Measurements from ENCODE around the gene FAM3A. TPM values are rescaled to one million over a fixed set of nuclear protein-coding genes. Genes with fewer than 3 reads are reported as not detected.

The FAM3A gene
- total and polyA plus RNA-seq, 9 of the 15 experiments (the other 6 are each of a cell fraction or from before 2014, with no cell fraction given), result 0.75 to 70.6 (median 27.0) TPM

- no peak for TF ChIP-seq E2F6 (IDR thresholded peaks at IDR 0.05; ENCODE audit: borderline replicate concordance in 1 of 2, extremely low read depth in 1 of 2, insufficient read depth in 1 of 2, insufficient read length in 1 of 2, low read depth in 1 of 2, low read length in 1 of 2, poor library complexity in 1 of 2, severe bottlenecking in 1 of 2)
- TF ChIP-seq TEAD2 (tag; IDR thresholded peaks at IDR 0.05), result no peak
- peak; percentile 56 for TF ChIP-seq SMAD4 (CRISPR knock-in tag; conservative IDR thresholded peaks at IDR 0.05)
- TF ChIP-seq CCAR2 (IDR thresholded peaks at IDR 0.05; ENCODE audit: low read depth, low read length), result no peak
- no peak for TF ChIP-seq U2AF2 (optimal IDR thresholded peaks at IDR 0.05; ENCODE audit: low read depth, low read length)
- no peak for TF ChIP-seq SIX5 (IDR thresholded peaks at IDR 0.05; ENCODE audit: borderline replicate concordance in 1 of 2, insufficient read depth in 1 of 2, low read depth in 1 of 2, low read length in 2 of 2)
- TF ChIP-seq ADNP (tag; IDR thresholded peaks at IDR 0.05), result 0 out of 2 replicates have a peak, but pooled peaks have one; percentile 21
- TF ChIP-seq PTBP1 (IDR thresholded peaks at IDR 0.05; ENCODE audit: low read depth, low read length), result no peak
- TF ChIP-seq ZNF592 (IDR thresholded peaks at IDR 0.05), result peak; percentile 79
- no peak for TF ChIP-seq LARP7 (IDR thresholded peaks at IDR 0.05)
- no peak for TF ChIP-seq ZNF740 (CRISPR knock-in tag; IDR thresholded peaks at IDR 0.05)
- 0 out of 4 replicates have a peak, but pooled peaks of 1 of the 2 experiments have one; percentile 34 for TF ChIP-seq ZNF740 (tag; IDR thresholded peaks at IDR 0.05)
- TF ChIP-seq MYNN (IDR thresholded peaks at IDR 0.05), result no peak
- no peak for TF ChIP-seq MYNN (CRISPR knock-in tag; IDR thresholded peaks at IDR 0.05)
- TF ChIP-seq ELF4 (CRISPR knock-in tag; IDR thresholded peaks at IDR 0.05), result no peak
Measured at GRCh38 chrX:154502098-154502497, 13.9 kb downstream of the FAM3A start (continued).
